Inflammatory macrophage (primary cell): ENCODE data around the gene C1S.
"Not testable (repeated sequence)": the region's sequence is repeated elsewhere in the genome, so short reads cannot be mapped to it uniquely, and the experiment has no call there.

ENCODE experiments used
- DNase-seq, 2 donors: peaks; one replicate each; pipeline ENCODE4 v3.0.0-alpha.2; 2020 to 2022
- total RNA-seq, 18 experiments: gene quantifications; one replicate each; lab custom pipeline; 2026; ENCODE audit warnings: mixed read lengths in 6 of 18, inconsistent platforms in 2 of 18; lab: John Stamatoyannopoulos, UW

Gene C1S
- total RNA-seq = 1.2 to 5.6 (median 1.9) reads per million in 18 experiments

DNA sequence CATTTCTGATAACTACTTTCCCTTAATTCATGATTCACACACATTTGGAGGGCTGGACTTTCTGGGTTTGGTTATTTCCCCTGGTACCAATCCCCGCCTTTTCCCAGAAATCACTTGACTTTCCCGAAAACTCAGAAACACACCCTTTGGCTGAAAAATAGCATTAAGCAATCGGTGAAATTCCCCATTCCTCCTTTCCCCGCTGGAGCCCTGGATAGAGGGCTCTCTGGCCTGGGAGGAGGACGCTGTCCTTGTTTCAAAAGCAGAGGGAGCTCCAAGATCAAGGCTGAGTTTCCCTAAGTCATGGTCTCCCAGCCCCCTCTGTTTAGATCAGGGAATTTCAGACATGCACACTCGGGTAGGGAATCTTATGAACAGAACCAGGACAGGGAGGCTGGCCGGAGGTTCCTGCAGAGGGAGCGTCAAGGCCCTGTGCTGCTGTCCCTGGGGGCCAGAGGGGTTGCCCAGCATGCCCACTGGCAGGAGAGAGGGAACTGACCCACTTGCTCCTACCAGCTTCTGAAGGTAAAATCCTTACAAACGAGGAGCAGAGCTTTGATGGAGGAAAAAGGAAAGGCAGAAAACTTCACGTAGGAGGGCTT, at the start of gene C1S:
Gene C1S (plus strand): TSS at position 366 of the 602 bp plus-strand sequence. CDS start 1,195 bp downstream, outside the sequence.
- DNase-seq = peak; percentile 17 to 48

DNA sequence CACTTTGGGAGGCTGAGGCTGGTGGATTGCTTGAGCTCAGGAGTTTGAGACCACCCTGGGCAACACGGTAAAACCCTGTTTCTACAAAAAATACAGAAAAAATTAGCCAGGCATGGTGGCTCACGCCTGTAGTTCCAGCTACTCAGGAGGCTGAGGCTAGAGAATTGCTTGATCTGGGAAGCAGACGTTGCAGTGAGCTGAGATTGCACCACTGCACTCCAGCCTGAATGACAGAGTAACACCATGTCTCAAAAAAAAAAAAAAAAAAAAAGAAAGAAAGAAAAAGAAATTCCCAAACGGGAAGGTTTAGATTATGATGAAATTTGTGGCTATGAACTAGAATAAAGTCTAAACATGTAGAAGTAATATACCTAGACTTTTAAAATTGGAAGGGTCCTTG, 49.1 kb upstream of the C1S start:
- DNase-seq = not testable (repeated sequence)

DNA sequence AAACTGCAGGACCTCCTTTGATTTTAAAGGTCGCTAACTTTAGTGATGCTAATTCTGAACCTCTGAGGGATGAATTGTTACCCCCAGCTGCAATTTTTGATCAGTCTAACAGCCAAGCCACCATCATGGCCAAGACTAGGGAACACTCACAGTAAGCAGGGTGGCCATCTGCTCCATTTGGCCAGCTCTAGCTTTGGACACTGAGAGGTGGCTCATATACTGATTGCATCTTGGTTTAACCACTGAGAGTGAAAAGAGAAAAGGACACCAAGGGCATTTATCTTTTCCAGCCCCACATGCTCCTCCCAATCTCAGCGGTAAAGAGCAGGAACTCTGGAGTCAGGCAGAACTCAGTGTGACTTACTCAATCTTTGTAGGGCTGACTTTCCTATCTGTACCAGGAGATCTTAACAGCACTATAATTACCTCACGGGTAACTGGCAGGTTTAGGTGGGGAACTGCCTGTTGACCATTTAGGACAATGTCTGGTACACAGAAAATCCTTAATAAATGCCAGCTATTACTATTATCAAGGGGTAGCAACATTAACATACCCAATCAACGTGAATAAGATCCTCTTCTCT, 48.4 kb upstream of the C1S start:
- no peak for DNase-seq

DNA sequence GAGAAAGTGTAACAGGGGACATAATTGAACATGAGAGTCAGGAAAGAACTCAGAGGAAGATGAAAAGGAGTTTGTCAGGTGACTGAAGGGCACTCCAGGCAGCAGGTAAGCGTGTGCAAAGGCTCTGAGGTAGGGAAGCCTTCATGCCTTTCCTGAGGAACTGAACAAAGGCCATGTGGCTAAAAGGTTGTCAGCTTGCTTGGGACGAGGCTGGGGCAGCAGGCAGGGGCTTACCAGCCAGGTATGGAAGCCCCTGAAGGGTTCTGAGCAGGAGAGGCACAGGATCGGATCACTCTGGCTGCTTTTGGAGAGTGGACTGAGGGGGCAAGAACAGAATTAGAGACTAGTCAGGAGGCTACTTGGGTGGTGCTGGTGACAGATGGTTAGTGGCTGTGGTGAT, 47.4 kb upstream of the C1S start:
- no peak for DNase-seq

DNA sequence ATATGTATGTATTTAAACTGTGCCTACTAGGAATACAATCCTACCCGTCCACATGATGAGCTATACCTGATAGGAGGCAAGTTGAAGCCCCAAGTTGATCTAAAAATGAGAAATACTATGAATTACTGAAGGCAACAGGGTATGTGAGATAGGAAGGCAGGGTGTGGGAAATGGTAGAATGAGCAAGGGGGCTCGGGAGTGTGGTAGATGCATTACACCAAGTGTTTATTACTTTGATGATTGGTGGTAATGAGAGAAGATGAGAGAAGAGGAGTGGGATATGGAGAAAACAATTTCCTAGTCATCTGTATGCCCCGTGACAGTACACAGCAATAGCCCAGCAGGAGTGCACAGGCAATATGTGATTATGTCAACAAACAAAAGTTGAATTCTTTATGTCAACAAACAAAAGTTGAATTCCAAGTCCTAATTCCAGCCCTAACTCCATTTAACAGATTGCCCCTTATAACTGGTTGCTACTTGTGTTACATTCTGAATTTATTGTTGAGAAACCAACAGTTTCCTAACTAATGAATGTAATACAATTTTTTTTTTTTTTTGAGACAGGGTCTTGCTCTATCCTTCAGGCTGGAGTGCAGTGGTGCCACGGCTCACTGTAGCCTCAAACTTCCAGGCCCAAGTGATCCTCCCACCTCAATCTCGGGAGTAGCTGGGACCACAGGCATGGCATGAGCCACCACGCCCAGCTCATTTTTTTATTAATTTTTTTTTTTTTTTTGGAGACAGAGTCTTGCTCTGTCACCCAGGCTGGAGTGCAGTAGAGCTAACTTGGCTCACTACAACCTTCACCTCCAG, 44.8 kb upstream of the C1S start:
- DNase-seq = no peak

DNA sequence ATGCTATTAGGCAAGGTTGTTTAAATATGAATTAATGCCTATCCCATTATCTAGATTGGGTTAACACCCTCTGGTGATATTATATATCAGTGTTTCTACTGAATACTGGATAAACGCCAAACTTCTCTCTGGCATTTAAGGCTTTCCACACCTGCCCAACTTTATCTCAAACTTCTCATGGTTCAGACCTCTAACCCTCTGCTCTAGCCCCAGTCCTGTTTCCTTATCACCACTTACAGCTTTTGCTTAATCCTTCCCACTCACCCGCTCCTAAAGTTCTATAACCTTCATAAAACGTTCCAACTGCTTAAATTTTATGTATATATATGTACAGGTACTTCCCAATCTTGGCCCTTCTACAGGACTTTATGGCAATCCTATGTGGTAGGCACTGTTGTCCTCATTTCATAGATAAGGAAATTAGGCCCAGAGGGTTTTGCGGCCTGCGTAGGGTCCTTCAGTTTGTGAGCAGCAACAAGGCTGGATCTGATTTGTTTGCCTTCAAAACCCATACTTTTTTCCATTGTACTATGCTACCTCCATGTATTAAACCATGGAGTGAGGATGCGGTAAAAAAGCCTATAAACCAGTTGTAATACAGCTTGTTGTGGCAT, 43.5 kb upstream of the C1S start:
- DNase-seq = no peak

DNA sequence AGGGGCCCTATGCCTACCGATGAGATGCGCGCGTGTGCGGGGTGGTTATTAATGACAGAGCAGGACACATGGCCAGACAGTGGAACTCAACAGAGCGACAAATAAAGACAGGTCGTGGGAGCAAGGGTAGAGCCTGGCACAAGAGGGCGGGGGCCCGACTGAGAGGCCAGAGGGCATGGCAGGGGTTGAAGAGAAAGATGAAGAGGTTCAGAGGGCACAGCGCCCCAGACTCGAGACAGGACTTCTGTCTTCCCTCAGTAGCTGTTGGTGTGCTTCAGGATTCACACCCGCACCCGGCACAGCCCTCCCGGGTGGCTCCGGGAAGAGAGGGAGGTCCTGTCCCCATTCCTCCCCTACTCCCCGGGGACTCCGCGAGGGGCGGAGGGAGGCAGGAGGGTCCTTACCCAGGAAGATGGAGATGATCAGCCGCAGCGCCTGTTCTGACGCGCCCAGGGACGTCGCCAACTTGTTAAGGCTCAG, 42.6 kb upstream of the C1S start:
- DNase-seq = peak; percentile 18 to 20

DNA sequence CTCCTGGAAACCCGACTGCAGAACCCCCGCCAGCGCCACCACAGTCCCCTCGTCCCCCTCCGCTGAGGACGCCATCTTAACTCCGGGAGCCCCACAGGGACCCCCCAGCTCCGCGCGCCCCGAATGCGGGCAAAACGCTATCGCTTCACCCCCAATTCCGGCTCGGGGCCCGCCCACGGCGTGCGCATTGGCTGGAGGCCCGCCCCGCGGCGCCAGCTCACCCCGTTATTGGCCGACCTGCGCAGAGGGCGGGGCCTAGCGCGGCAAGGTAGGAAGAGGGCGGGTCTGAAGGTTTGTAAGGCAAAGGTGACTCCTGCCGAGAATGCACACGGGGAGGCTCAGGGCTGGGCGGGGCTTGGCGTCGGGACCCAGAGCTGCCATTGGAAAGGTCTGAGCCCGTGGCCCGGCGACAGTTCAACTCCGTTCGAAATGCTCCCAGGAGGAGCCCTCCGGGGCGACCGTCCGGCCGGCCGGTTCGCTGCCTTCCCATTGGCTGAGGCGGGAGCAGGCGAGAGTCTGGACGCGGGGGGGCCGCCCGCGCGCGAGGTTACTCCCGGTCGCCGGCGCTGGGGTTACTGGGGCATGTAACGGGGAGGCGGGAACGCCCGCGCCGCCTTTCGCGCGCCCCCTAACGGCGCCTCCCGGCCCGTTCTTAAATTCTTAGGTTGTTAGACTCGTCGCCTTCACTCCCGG, 42.0 kb upstream of the C1S start, which contains the start of gene LPCAT3:
Gene LPCAT3 (minus strand): TSS at position 127 of the 693 bp plus-strand sequence. CDS start 52 bp downstream, at position 75.
- DNase-seq = peak; percentile 94 to 95

DNA sequence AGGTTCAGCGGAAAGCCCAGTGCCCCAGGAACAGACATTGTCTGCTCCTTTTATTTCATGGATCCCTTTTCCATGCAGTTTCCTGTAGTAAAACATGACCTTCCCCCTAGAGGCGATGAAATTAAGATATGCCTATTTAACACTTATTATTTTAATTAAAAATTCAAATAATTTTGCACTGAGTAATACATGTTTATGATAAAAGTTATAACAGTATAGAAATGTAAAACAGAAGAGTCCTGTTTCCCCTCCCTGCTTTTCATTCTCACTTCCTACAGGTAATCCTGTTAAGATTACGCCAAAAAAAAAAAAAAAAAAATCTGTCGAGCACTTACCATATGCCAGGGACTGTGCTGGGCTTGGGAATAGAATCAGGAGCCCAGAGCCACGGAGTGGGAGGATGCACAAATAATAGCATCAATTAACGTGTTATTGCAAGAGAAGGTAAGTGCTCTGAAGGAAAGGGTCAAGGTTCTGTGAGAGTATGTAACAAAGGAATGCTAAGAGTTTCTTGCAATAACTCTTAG, 41.4 kb upstream of the C1S start:
- DNase-seq = no peak

DNA sequence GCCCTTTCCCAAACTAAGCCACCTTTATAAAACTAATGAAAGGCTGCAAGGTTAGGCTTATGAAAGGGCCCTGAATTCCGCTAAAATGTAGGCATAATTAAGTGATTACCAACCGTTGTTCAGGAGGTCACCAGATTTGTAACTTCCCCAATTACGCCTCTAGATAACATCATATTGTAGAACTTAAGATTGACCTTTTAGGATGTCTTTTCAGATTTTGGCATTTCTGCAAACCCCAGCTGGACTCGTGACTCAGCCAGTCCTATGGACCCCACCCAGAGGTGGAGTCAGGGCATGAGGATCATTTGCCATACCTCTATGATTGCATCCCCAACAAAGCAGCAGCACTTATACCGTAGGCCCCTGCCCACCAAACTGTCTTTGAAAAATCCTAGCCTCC, 38.6 kb upstream of the C1S start:
- DNase-seq = peak; percentile 69 to 87

DNA sequence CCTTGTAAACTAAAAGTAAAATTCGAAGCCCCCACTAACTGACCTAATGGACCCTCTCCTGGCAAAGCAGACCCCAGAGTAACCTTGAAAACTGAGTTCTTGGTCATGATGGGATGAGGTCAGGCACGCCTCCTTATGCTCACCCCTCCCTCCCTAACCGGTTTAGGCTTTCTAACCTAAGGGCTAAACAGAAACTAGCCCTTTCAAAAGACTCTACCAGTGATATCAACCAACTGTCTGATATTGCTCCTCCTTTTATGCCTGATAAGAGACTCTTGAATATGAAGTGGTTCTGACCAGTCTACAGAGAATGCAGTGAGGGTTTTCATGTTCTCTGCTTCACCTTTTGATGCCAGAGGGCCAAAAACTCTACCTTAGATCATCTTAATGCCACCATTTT, 37.4 kb upstream of the C1S start:
- DNase-seq = no peak

DNA sequence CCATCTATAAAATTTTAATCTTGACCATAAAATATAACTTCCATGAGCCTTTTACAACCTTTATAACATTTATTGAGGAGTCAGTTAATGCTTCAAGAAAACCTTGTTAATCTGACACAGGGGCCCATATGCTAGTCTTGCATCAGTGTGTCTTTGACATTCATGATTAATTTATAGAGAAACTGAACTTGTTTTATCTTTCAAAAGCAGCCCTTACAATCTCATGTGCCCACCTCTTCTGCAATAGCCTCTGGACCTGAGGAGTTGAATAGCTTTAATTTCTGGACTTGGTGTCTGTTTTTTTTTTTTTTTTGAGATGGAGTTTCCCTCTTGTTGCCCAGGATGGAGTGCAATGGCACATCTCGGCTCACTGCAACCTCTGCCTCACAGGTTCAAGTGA, 33.7 kb upstream of the C1S start:
- no peak for DNase-seq

DNA sequence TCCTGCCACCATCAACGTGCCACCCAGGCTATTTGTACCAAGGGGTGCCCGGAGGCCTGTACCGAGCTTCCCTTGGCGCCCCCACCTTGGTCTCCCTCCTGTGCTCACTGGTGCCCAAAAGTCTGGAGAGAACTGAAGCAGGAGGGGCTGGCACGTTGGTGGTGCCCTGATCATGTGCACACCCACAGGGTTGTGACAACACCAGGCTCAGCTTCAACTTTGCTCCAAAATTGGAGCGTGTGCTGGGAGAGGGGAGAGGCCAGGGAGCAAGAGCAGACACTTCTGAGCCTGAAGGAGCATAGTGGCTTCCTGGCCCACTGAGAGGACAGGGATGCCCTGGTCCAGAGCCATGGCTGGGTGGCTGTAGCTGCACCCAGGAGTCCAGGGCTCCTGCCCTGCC, 29.2 kb upstream of the C1S start:
- DNase-seq = peak in 1 of 2 donors; percentile 13

DNA sequence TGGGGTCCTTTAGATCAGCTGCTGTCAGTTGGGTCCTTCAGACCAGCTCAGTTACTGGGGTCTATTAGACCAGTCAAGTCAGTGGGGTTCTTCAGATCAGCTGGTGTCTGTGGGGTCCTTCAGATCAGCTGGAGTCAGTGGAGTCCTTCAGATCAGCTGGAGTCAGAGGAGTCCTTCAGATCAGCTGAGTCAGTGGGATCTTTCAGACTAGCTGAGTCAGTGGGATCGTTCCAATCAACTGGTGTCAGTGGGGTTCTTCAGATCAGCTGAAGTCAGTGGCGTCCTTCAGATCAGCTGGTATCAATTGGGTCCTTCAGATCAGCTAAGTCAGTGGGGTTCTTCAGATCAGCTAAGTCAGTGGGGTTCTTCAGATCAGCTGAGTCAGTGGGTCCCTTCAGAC, 27.5 kb upstream of the C1S start:
- no peak for DNase-seq

DNA sequence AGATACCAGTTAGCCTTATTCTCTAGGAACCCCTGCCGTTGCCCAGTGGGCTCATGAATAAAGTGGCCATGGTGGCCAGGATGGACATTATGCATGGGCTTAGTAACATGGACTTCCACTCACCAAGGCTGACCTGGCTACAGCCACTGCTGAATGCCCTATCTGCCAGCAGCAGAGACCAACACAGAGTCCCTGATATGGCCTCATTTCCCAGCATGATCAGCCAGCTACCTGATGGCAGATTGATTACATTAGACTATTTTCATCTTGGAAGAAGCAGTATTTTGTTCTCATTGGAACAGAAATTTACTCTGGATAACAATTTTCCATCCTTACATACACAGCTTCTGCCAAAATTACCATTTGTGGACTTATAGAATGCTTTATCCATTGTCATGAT, 26.1 kb upstream of the C1S start:
- no peak for DNase-seq

DNA sequence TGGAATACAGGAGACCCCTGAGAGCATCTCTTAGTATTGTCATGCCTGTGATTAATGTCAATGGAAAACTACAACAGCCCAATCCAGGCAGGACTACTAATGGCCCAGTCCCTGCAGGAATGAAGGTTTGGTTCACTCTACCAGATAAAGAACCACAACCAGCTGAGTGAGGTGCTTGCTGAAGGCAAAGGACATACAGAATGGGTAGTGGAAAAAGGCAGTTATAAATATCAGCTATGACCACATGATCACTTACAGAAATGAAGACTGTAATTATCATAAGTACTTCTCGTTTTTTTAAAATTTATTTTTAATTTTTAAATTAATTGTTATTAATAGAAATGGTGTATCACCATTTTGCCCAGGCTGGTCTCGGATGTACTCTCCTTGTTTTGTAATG, 25.1 kb upstream of the C1S start:
- DNase-seq = no peak

DNA sequence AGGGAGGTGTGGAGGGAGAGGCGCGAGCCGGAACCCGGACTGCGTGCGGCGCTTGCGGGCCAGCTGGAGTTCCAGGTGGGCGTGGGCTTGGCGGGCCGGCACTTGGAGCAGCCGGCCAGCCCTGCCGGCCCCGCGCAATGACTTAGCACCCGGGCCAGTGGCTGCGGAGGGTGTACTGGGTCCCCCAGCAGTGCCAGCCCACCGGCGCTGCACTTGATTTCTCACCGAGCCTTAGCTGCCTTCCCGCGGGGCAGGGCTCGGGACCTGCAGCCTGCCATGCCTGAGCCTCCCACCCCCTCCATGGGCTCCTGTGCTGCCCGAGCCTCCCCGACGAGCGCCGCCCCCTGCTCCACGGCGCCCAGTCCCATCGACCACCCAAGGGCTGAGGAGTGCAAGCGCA, 23.1 kb upstream of the C1S start:
- not testable (repeated sequence) for DNase-seq

DNA sequence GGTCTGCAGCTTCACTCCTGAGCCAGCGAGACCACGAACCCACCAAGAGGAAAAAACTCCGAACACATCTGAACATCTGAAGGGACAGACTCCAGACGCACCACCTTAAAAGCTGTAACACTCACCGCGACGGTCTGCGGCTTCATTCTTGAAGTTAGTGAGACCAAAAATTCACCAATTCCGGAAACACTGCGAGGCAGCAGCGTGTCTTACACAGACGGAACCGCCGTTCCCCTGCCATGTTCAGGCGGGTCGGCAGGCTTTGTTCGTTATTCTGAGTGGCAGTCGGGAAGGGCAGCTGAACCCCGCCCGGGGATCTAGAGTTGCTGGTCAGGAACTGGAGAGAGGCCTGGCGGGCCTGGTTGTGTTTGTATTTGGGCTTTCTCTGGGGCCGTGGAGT, 21.9 kb upstream of the C1S start:
- DNase-seq = no peak

DNA sequence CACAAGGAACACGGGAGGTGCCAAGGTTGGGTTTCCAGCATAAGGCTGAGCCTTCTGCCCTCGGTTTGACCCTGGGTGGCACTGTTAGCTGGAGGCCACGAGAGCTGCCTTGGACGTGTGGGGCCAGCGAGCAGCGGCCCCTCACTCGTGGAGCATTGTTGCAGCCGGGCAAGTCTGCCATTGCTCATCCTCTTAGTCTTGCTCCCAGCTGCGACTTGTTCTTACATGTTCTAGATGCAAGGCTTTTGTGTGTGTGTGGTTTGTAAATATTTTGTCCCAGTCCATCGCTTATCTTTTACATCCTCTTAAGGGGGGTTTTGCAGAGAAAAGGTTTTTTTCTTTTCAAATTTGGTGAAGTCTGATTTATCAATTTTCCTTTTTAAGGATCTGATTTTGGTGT, 21.1 kb upstream of the C1S start:
- no peak for DNase-seq

DNA sequence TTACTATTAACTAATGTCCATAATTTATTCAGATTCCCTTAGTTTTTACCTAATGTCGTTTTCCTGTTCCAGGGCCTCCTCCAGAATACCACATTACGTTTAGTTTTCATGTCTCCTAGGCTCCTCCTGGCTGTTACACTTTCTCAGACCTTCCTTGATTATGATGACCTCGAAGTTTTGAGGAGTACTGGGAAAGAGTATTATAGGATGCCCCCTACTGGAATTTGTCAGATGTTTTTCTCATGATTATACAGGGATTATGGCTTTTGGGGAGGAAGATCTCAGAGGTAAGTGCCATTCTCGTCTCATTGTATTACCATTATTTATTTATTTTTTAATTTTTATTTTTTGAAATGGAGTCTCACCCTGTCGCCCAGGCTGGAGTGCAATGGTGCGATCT, 17.7 kb upstream of the C1S start:
- peak; percentile 41 to 69 for DNase-seq

DNA sequence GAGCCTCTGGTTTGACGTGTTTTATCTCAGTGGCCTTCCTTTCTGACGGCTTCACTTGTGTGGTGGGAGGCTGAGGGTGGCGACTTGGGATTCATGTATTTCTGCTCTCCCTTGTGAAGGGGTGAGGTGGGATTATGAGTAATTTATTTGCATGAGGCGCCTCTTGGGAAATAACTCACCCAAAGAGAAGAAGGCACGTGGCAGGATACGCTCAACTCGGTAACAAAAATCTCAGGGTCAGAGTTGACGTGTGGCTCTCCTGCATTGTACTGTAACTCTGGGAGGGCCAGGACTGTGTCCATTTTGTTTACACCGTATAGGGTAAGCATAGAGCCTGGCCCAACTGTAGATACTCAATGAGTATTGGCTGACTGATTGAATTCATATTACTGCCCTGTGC, 14.6 kb upstream of the C1S start:
- no peak for DNase-seq

DNA sequence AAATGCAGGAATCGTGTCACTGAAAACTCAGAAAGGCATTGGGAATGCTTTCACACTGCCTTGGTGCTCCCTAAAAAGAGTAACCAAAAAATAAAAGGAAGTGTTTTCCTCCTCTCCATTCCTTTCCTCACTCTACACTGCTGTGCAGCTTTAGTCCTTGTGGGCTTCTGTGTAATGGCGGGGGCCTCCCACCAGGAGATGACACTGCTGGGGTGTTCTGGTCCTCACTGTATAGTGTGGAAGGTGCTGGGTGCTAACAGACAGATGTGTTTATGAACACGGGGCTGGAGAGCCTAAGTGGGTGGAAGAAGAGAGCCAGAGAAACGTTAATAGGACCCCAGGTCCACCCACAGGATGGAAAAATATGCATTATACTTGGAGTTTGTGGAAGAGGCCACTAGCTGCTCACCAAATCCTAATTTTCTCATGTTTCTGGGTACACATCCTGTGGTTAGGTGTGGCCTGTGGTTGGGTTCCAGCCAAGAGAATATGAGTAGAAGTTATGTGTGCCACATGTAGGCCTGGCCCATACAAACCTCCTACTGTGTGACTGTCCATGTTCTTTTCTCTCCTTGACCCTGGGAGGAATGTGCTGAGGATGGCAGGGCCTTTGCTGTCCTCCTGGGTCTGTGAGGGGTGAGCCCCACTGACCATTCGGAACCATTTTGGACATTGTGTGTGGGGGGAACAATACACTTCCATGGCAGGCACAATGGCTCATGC, 14.0 kb upstream of the C1S start:
- DNase-seq = no peak
